SK-N-SH treated with all-trans-retinoic acid at 6 μM for 48 hours (cell line): ENCODE measurements around the gene ZBTB17.

Source experiments
- ARNTL ChIP-seq: fragments of 450-650 bp; formaldehyde crosslinking; IDR thresholded peaks from 2 replicates; pipeline ENCODE4 v1.5.0; 2020; ENCODE audit warnings: low read depth, mild to moderate bottlenecking, moderate library complexity, borderline replicate concordance
- ESRRG ChIP-seq: fragments of 250-450 bp; sonication (Bioruptor Pico); IDR thresholded peaks from 2 replicates; pipeline ENCODE4 v1.6.1; 2021; ENCODE audit warnings: mild to moderate bottlenecking
- ISL1 ChIP-seq: fragments of 250-450 bp; sonication (Bioruptor Pico); IDR thresholded peaks from 2 replicates; pipeline ENCODE4 v2.1.2; 2022; ENCODE audit warnings: mild to moderate bottlenecking, moderate library complexity
- POU6F1 ChIP-seq: fragments of 250-450 bp; sonication (Bioruptor Pico); IDR thresholded peaks from 2 replicates; pipeline ENCODE4 v1.8.0; 2021; ENCODE audit warnings: low read depth, mild to moderate bottlenecking, moderate library complexity, borderline replicate concordance
- SNAI2 ChIP-seq: fragments of 250-450 bp; sonication (Bioruptor Pico); IDR thresholded peaks from 2 replicates; pipeline ENCODE4 v1.5.0; 2020; ENCODE audit warnings: mild to moderate bottlenecking, moderate library complexity
- ZFP30 ChIP-seq: fragments of 450-650 bp; formaldehyde crosslinking; IDR thresholded peaks from 2 replicates; pipeline ENCODE4 v1.5.0; 2022; ENCODE audit warnings: mild to moderate bottlenecking, moderate library complexity
- ZNF565 ChIP-seq: fragments of 450-650 bp; formaldehyde crosslinking; conservative IDR thresholded peaks from 2 replicates; pipeline ENCODE4 v1.5.0; 2020; ENCODE audit warnings: low read depth, mild to moderate bottlenecking, moderate library complexity
- TF ChIP-seq, protein P1 (sequence below): fragments of 250-450 bp; sonication (Bioruptor Pico); IDR thresholded peaks from 2 replicates; pipeline ENCODE4 v1.8.0; 2020; ENCODE audit warnings: mild to moderate bottlenecking, moderate library complexity, borderline replicate concordance
- TF ChIP-seq, protein P2 (sequence below): fragments of 250-450 bp; sonication (Bioruptor Pico); IDR thresholded peaks from 2 replicates; pipeline ENCODE4 v1.5.1; 2020; ENCODE audit warnings: low read depth, mild to moderate bottlenecking, moderate library complexity

GRCh38 chr1:15953294-15953771 lies 22.6 kb downstream of the ZBTB17 start:
- TF ChIP-seq ESRRG (no peak), ZFP30 (no peak), ISL1 (CRISPR knock-in tag) (no peak), POU6F1 (CRISPR knock-in tag) (no peak), ARNTL (CRISPR knock-in tag) (no peak), ZNF565 (CRISPR knock-in tag) (no peak), SNAI2 (CRISPR knock-in tag) (no peak)
- TF ChIP-seq, protein P1, sequence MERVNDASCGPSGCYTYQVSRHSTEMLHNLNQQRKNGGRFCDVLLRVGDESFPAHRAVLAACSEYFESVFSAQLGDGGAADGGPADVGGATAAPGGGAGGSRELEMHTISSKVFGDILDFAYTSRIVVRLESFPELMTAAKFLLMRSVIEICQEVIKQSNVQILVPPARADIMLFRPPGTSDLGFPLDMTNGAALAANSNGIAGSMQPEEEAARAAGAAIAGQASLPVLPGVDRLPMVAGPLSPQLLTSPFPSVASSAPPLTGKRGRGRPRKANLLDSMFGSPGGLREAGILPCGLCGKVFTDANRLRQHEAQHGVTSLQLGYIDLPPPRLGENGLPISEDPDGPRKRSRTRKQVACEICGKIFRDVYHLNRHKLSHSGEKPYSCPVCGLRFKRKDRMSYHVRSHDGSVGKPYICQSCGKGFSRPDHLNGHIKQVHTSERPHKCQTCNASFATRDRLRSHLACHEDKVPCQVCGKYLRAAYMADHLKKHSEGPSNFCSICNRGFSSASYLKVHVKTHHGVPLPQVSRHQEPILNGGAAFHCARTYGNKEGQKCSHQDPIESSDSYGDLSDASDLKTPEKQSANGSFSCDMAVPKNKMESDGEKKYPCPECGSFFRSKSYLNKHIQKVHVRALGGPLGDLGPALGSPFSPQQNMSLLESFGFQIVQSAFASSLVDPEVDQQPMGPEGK (CRISPR knock-in tag): no peak
- TF ChIP-seq, protein P2, sequence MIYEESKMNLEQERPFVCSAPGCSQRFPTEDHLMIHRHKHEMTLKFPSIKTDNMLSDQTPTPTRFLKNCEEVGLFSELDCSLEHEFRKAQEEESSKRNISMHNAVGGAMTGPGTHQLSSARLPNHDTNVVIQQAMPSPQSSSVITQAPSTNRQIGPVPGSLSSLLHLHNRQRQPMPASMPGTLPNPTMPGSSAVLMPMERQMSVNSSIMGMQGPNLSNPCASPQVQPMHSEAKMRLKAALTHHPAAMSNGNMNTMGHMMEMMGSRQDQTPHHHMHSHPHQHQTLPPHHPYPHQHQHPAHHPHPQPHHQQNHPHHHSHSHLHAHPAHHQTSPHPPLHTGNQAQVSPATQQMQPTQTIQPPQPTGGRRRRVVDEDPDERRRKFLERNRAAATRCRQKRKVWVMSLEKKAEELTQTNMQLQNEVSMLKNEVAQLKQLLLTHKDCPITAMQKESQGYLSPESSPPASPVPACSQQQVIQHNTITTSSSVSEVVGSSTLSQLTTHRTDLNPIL (CRISPR knock-in tag): no peak
